ENCODE data around the gene MDM2. TPM values are rescaled to one million over a fixed set of nuclear protein-coding genes. Genes with fewer than 3 reads are reported as not detected.

MDM2 gene
- total RNA-seq, 2 donors from 2014 or later, result 102 to 137 TPM

GRCh38 chr12:68871396-68871795 lies 63.4 kb downstream of the MDM2 start:
- H3K4me3 ChIP-seq (ENCODE audit: low read length), result no peak overlapping the region
- no peaks in the 10 kb centered on the region for H3K9me3 Mint-ChIP-seq
- H3K27me3 Mint-ChIP-seq (ENCODE audit: insufficient read depth), result no peaks in the 10 kb centered on the region
- no peaks in the 10 kb centered on the region for H3K36me3 ChIP-seq (ENCODE audit: control insufficient read depth, insufficient read depth, low read length)
- no peaks in the 10 kb centered on the region for H3K4me1 ChIP-seq (ENCODE audit: control insufficient read depth, insufficient read depth, low read length)
- no peak overlapping the region for H3K9ac ChIP-seq (ENCODE audit: extremely low read depth, low read length, poor library complexity, severe bottlenecking)
- no peaks in the 10 kb centered on the region for H3K4me1 Mint-ChIP-seq
- H3K27me3 ChIP-seq (ENCODE audit: control insufficient read depth, insufficient read depth, low read length, poor library complexity, severe bottlenecking), result no peaks in the 10 kb centered on the region
- no peaks in the 10 kb centered on the region for H3K9me3 ChIP-seq (ENCODE audit: control insufficient read depth, low read length)
- 66 to 77% methylated on average over 5 to 8 of the region's 8 CpGs for WGBS, 2 experiments (ENCODE audit: insufficient coverage in 1 of 2, insufficient read length in 1 of 2)
- H3K4me3 Mint-ChIP-seq, result no peak overlapping the region
- H3K27ac ChIP-seq (ENCODE audit: low read depth, low read length), result no peak overlapping the region
- DNase-seq, result no peak
- H3K27ac Mint-ChIP-seq, result no peak overlapping the region
- H3K36me3 Mint-ChIP-seq (ENCODE audit: low read depth), result no peaks in the 10 kb centered on the region
- no peak for TF ChIP-seq CTCF (conservative IDR thresholded peaks at IDR 0.05)

GRCh38 chr12:68871921-68872320 lies 63.9 kb downstream of the MDM2 start:
- Mint-ChIP-seq H3K36me3 (ENCODE audit: low read depth) (no peaks in the 10 kb centered on the region), H3K9me3 (no peaks in the 10 kb centered on the region), H3K4me3 (no peak overlapping the region), H3K4me1 (no peaks in the 10 kb centered on the region), H3K27me3 (ENCODE audit: insufficient read depth) (no peaks in the 10 kb centered on the region), H3K27ac (no peak overlapping the region)
- Histone ChIP-seq H3K27me3 (ENCODE audit: control insufficient read depth, insufficient read depth, low read length, poor library complexity, severe bottlenecking) (no peaks in the 10 kb centered on the region), H3K9me3 (ENCODE audit: control insufficient read depth, low read length) (no peaks in the 10 kb centered on the region), H3K4me3 (ENCODE audit: low read length) (no peak overlapping the region), H3K9ac (ENCODE audit: extremely low read depth, low read length, poor library complexity, severe bottlenecking) (no peak overlapping the region), H3K4me1 (ENCODE audit: control insufficient read depth, insufficient read depth, low read length) (no peaks in the 10 kb centered on the region), H3K27ac (ENCODE audit: low read depth, low read length) (no peak overlapping the region), H3K36me3 (ENCODE audit: control insufficient read depth, insufficient read depth, low read length) (no peaks in the 10 kb centered on the region)
- peak; percentile 70 for TF ChIP-seq CTCF (conservative IDR thresholded peaks at IDR 0.05)
- WGBS, 2 experiments (ENCODE audit: insufficient coverage in 1 of 2, insufficient read length in 1 of 2), result 82% methylated on average over 6 of the region's 6 CpGs; no CpG with 5 or more reads in 1 of the 2 experiments
- DNase-seq, result peak; percentile 79

GRCh38 chr12:68873316-68873715 lies 65.3 kb downstream of the MDM2 start:
- Mint-ChIP-seq H3K36me3 (ENCODE audit: low read depth) (no peaks in the 10 kb centered on the region), H3K4me3 (no peak overlapping the region), H3K4me1 (no peaks in the 10 kb centered on the region), H3K27me3 (ENCODE audit: insufficient read depth) (no peaks in the 10 kb centered on the region), H3K9me3 (no peaks in the 10 kb centered on the region), H3K27ac (no peak overlapping the region)
- no peak overlapping the region for H3K9ac ChIP-seq (ENCODE audit: extremely low read depth, low read length, poor library complexity, severe bottlenecking)
- H3K36me3 ChIP-seq (ENCODE audit: control insufficient read depth, insufficient read depth, low read length), result no peaks in the 10 kb centered on the region
- no peak for TF ChIP-seq CTCF (conservative IDR thresholded peaks at IDR 0.05)
- 95% methylated on average over 4 of the region's 4 CpGs; no CpG with 5 or more reads in 1 of the 2 experiments for WGBS, 2 experiments (ENCODE audit: insufficient coverage in 1 of 2, insufficient read length in 1 of 2)
- no peaks in the 10 kb centered on the region for H3K4me1 ChIP-seq (ENCODE audit: control insufficient read depth, insufficient read depth, low read length)
- no peaks in the 10 kb centered on the region for H3K27me3 ChIP-seq (ENCODE audit: control insufficient read depth, insufficient read depth, low read length, poor library complexity, severe bottlenecking)
- DNase-seq, result no peak
- H3K4me3 ChIP-seq (ENCODE audit: low read length), result no peak overlapping the region
- H3K9me3 ChIP-seq (ENCODE audit: control insufficient read depth, low read length), result no peaks in the 10 kb centered on the region
- no peak overlapping the region for H3K27ac ChIP-seq (ENCODE audit: low read depth, low read length)

Data from endodermal cell (in vitro differentiated cells).